K562 (cell line): ENCODE results near the gene FMC1. TPM values are rescaled to one million over a fixed set of nuclear protein-coding genes. Genes with fewer than 3 reads are reported as not detected.
A peak's percentile ranks its signal among the peaks of the same experiment; 100 is the strongest.

ENCODE experiments used
- BACH1 ChIP-seq: fragments of 200-800 bp; sonication (Bioruptor generic); IDR thresholded peaks from 2 replicates; pipeline ENCODE4 v1.6.1; 2016; ENCODE audit warnings: missing genetic modification characterization, missing compliant biosample characterization
- CTBP1 ChIP-seq: fragments of 450-650 bp; IDR thresholded peaks from 2 replicates; pipeline ENCODE4 v1.6.1; 2016; ENCODE audit warnings: borderline replicate concordance
- DMBX1 ChIP-seq: fragments of 250-450 bp; sonication (Bioruptor Pico); IDR thresholded peaks from 2 replicates; pipeline ENCODE4 v1.8.0; 2022; ENCODE audit warnings: inconsistent platforms, mild to moderate bottlenecking, moderate library complexity, borderline replicate concordance
- HDAC2 ChIP-seq: fragments of 450-650 bp; IDR thresholded peaks from 2 replicates; pipeline ENCODE4 v1.6.1; 2016; ENCODE audit warnings: mild to moderate bottlenecking
- NCOA2 ChIP-seq, 2 experiments: fragments of 450-650 bp; IDR thresholded peaks; 2 replicates each; pipeline ENCODE4 v1.6.1; 2018; ENCODE audit warnings: mild to moderate bottlenecking in 2 of 2, moderate library complexity in 1 of 2; ENCODE audit not compliant: partially characterized antibody in 2 of 2
- NRF1 ChIP-seq, 2 experiments: fragments of 450-650 bp; IDR thresholded peaks in 1 of 2; conservative IDR thresholded peaks in 1 of 2; 2 replicates each; pipeline ENCODE4 v1.6.1; 2014; ENCODE audit warnings: mild to moderate bottlenecking in 2 of 2
- POLR3G ChIP-seq: IDR thresholded peaks from 2 replicates; pipeline ENCODE4 v1.6.1; 2011; ENCODE audit not compliant: insufficient read length, insufficient replicate concordance; ENCODE audit errors: extremely low read depth
- PTBP1 ChIP-seq: fragments of 200-400 bp; formaldehyde crosslinking; IDR thresholded peaks from 2 replicates; pipeline ENCODE4 v1.6.1; 2017; ENCODE audit warnings: low read depth, low read length
- PURB ChIP-seq: sonication (generic); formaldehyde crosslinking; IDR thresholded peaks from 2 replicates; pipeline ENCODE4 v1.9.0; 2021; ENCODE audit warnings: low read depth, mild to moderate bottlenecking, missing genetic modification reagents
- RREB1 ChIP-seq: fragments of 250-450 bp; sonication (Bioruptor Pico); IDR thresholded peaks from 2 replicates; pipeline ENCODE4 v1.4.0; 2020
- WHSC1 ChIP-seq: IDR thresholded peaks from one replicate; pipeline ENCODE4 v1.6.1; 2012; ENCODE audit warnings: low read length, control low read depth, inconsistent platforms
- ZBTB49 ChIP-seq: sonication (generic); formaldehyde crosslinking; IDR thresholded peaks from 2 replicates; pipeline ENCODE4 v1.8.0; 2022; ENCODE audit warnings: missing genetic modification reagents, mild to moderate bottlenecking, borderline replicate concordance
- ZFPM2 ChIP-seq: fragments of 250-450 bp; sonication (Bioruptor Pico); IDR thresholded peaks from 2 replicates; pipeline ENCODE4 v1.5.1; 2022; ENCODE audit warnings: mild to moderate bottlenecking
- ZKSCAN1 ChIP-seq: fragments of 150-350 bp; IDR thresholded peaks from 2 replicates; pipeline ENCODE4 v1.6.1; 2016; ENCODE audit warnings: low read depth, low read length
- ZNF830 ChIP-seq: fragments of 250-450 bp; sonication (Bioruptor Pico); IDR thresholded peaks from 2 replicates; pipeline ENCODE4 v1.5.0; 2021; ENCODE audit warnings: mild to moderate bottlenecking
- polyA plus RNA-seq, 8 experiments: library from polyadenylated mRNA; depleted of rRNA in 4 of 8; stranded (reverse) in 5 of 8; unstranded in 3 of 8; fragments of >200 nt; fragmentation: Nextera tagmentation in 2 of 8; fragmentation: Illumina TruSeq in 1 of 8; extraction: Ambion mirVana in 2 of 8; extraction: Trizol in 1 of 8; gene quantifications; 2 replicates each; pipeline versions ENCODE4 v1.2.1 to v1.2.3, GENCODE V29; 2011 to 2014; ENCODE audit warnings: inconsistent platforms in 1 of 8, missing spikeins in 1 of 8
- total RNA-seq, 7 experiments: library from RNA; depleted of rRNA in 6 of 7; stranded (reverse); fragments of >200 nt in 6 of 7; fragmentation: Illumina TruSeq in 2 of 7; extraction: Trizol in 2 of 7; gene quantifications; 2 replicates each; pipeline versions ENCODE4 v1.2.1 to v1.2.3, GENCODE V29; 2011 to 2021; ENCODE audit warnings: low replicate concordance in 1 of 7
- TF ChIP-seq, protein P1 (sequence below): fragments of 250-450 bp; sonication (Bioruptor Pico); IDR thresholded peaks from 2 replicates; pipeline ENCODE4 v1.8.0; 2022; ENCODE audit warnings: inconsistent platforms
- TF ChIP-seq, protein P2 (sequence below): fragments of 450-650 bp; IDR thresholded peaks from 2 replicates; pipeline ENCODE4 v1.6.1; 2017; ENCODE audit warnings: mild to moderate bottlenecking, moderate library complexity

The FMC1 gene
- total and polyA plus RNA-seq, 9 of the 15 experiments (the other 6 are each of a cell fraction or from before 2014, with no cell fraction given): 14.0 to 116 (median 29.0) TPM

DNA sequence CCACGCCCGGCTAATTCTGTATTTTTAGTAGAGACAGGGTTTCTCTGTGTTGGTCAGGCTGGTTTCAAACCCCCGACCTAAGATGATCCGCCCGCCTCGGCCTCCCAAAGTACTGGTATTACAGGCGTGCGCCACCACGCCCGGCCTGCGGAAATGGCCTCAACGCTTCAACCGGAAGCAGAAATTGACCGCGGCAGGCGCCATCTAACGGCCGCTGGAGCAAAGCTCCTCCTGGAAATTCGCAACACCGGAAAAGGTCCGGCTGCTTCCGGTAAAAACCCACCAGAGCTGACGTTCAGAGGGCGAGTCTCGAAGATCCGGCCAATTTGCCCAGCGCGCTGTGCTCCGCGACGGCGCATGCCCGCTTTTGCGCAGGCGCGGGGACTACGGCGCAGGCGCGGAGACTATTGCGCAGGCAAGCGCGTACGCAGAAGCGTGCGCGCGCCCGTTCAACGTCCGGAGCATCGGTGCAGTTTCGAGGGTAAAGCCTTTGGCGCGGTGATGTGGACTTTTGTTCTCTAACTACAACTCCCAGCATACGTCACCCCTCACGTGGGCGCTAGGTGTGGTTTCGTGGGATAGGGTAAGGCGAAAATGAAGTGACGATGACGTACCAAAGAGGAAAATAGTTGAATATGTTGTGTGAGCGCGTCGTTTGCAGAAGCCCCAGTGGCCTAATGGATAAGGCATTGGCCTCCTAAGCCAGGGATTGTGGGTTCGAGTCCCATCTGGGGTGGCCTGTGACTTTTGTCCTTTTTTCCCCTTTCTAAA lies 915 bp upstream of the FMC1 start (continued):
- TF ChIP-seq RREB1 (CRISPR knock-in tag): peak; percentile 62; the same call in 1 of the 2 replicates
- TF ChIP-seq HDAC2: peak; percentile 97
- no peak for TF ChIP-seq ZFPM2 (CRISPR knock-in tag)
- peak; percentile 71 for TF ChIP-seq ZKSCAN1
- peak; percentile 85 for TF ChIP-seq BACH1
- TF ChIP-seq, protein P1, sequence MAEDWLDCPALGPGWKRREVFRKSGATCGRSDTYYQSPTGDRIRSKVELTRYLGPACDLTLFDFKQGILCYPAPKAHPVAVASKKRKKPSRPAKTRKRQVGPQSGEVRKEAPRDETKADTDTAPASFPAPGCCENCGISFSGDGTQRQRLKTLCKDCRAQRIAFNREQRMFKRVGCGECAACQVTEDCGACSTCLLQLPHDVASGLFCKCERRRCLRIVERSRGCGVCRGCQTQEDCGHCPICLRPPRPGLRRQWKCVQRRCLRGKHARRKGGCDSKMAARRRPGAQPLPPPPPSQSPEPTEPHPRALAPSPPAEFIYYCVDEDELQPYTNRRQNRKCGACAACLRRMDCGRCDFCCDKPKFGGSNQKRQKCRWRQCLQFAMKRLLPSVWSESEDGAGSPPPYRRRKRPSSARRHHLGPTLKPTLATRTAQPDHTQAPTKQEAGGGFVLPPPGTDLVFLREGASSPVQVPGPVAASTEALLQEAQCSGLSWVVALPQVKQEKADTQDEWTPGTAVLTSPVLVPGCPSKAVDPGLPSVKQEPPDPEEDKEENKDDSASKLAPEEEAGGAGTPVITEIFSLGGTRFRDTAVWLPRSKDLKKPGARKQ (CRISPR knock-in tag): no peak
- TF ChIP-seq PURB (CRISPR knock-in tag): no peak
- no peak; the same call in 1 of the 2 replicates for TF ChIP-seq ZBTB49 (CRISPR knock-in tag)
- peak; percentile 100 for TF ChIP-seq NRF1 (conservative IDR thresholded peaks at IDR 0.05 in 1 of 2, IDR thresholded peaks at IDR 0.05 in 1 of 2)
- TF ChIP-seq CTBP1: peak; percentile 94
- no peak for TF ChIP-seq WHSC1
- TF ChIP-seq NCOA2 (IDR thresholded peaks at IDR 0.05; ENCODE audit: partially characterized antibody in 2 of 2): no peak
- peak; percentile 87 for TF ChIP-seq POLR3G
- TF ChIP-seq, protein P2, sequence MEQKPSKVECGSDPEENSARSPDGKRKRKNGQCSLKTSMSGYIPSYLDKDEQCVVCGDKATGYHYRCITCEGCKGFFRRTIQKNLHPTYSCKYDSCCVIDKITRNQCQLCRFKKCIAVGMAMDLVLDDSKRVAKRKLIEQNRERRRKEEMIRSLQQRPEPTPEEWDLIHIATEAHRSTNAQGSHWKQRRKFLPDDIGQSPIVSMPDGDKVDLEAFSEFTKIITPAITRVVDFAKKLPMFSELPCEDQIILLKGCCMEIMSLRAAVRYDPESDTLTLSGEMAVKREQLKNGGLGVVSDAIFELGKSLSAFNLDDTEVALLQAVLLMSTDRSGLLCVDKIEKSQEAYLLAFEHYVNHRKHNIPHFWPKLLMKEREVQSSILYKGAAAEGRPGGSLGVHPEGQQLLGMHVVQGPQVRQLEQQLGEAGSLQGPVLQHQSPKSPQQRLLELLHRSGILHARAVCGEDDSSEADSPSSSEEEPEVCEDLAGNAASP: no peak
- TF ChIP-seq ZNF830 (CRISPR knock-in tag): no peak
- peak; percentile 94 for TF ChIP-seq DMBX1 (CRISPR knock-in tag)
- TF ChIP-seq PTBP1: peak; percentile 76; the same call in 1 of the 2 replicates
